ENCODE results near the gene WDR6.

The WDR6 gene

DNA sequence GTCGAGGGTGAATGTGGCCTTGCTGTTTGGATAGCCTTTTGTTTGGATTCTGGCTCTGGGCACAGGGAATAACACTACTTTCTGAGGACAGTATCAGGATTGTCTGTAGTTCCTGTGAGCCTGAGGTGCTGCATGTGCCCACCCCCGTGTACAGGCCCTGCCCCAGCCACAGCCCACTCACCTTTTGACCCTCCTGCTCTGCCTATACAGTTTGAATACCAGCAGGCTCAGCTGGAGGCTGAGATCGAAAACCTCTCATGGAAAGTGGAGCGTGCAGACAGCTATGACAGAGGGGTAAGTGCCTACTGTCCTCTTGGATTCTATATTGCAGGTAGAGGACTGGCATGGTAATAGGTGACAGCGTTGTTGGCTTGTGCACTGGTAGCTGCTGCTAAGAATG, 24.5 kb upstream of the WDR6 start:
- CTCF ChIA-PET: no interaction called here
- TF ChIP-seq, protein P1, sequence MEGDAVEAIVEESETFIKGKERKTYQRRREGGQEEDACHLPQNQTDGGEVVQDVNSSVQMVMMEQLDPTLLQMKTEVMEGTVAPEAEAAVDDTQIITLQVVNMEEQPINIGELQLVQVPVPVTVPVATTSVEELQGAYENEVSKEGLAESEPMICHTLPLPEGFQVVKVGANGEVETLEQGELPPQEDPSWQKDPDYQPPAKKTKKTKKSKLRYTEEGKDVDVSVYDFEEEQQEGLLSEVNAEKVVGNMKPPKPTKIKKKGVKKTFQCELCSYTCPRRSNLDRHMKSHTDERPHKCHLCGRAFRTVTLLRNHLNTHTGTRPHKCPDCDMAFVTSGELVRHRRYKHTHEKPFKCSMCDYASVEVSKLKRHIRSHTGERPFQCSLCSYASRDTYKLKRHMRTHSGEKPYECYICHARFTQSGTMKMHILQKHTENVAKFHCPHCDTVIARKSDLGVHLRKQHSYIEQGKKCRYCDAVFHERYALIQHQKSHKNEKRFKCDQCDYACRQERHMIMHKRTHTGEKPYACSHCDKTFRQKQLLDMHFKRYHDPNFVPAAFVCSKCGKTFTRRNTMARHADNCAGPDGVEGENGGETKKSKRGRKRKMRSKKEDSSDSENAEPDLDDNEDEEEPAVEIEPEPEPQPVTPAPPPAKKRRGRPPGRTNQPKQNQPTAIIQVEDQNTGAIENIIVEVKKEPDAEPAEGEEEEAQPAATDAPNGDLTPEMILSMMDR (conservative IDR thresholded peaks at IDR 0.05; ENCODE audit: low read depth): no peak
- POLR2A ChIA-PET (ENCODE audit: low non-redundant PET): no interaction called here

DNA sequence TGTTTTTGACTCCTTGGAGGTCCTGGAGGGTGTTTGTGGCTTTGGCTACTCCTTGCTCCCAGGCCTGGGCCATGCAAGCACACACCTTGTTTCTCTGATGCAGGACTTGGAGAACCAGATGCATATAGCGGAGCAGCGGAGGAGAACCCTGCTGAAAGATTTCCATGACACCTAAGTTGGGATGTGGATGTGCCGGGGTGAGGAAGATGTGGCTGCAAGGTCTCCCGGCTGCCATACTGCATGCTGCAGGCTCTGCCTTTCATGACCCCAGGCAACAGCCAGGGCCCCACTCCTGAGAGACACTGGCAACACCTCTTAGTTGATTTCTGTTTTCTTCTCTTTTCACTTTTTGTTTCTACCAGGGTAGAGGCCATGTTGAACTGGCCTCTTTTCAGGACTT, 24.1 kb upstream of the WDR6 start:
- no peak for DNase-seq (ENCODE audit: low spot score)
- POLR2A ChIA-PET (ENCODE audit: low non-redundant PET): no interaction called here
- TF ChIP-seq, protein P1 (conservative IDR thresholded peaks at IDR 0.05; ENCODE audit: low read depth): no peak
- peak overlapping the region; percentile 2; the same call in 1 of the 2 replicates for H3K27ac ChIP-seq
- CTCF ChIA-PET: no interaction called here

More for the DNA sequence above, 24.5 kb upstream of the WDR6 start:
- peak overlapping the region; percentile 2; the same call in 1 of the 2 replicates for H3K27ac ChIP-seq
- DNase-seq (ENCODE audit: low spot score): no peak

DNA sequence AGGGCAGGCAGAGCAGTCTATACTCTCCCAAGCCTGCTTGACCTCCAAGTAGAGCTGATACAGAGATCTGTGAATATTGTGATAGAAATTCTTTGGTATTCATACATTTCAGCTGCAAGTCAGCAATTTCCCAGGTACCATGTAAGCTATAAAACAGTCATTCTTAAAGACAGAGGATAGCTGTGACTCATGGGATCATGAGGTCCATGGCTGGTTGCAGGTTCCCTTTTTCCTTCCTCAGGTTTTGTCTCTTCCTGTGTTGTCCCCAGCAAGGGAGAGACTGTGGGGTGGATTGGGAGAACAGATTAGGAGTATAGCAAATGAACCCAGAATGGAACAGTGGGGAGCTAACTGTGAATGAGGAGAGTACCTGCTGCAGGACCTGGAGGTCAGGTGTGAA, 22.5 kb upstream of the WDR6 start:
- TF ChIP-seq, protein P1 (conservative IDR thresholded peaks at IDR 0.05; ENCODE audit: low read depth): no peak
- POLR2A ChIA-PET (ENCODE audit: low non-redundant PET): no interaction called here
- DNase-seq (ENCODE audit: low spot score): no peak
- peak overlapping the region; percentile 94 for H3K27ac ChIP-seq
- CTCF ChIA-PET: no interaction called here

DNA sequence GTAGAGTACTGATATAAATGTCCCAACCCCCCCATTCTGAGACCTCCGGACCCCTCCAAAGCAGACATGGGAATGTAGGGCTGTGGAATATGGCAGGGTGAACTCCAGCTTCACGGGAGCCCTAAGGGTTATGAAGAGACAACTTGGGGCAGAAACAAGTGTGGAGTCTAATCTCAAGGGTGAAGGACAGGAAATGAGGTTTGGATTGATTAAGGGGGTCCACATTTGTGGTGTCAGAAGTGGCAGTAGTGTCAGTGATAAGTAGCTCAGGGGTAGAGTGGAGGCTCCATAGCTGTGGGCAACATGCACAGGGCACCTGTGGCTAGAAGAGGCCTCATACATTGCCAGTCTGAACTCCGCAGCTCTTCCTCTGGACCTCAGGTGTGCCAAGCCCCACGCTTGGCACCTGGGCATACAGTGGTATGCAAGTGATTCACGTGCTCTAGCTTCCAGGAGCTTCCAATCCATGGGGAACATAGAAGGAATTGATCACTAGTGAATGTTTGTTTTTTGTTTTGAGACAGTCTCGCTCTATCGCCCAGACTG, 21.3 kb upstream of the WDR6 start:
- ChIA-PET CTCF (interaction anchor here (0.7 kb wide), 1 partner anchor 82 kb away, joined by 5 read pairs; no protein-coding TSS in a partner anchor), POLR2A (ENCODE audit: low non-redundant PET) (no interaction called here)
- TF ChIP-seq, protein P1 (conservative IDR thresholded peaks at IDR 0.05; ENCODE audit: low read depth): no peak
- DNase-seq (ENCODE audit: low spot score): no peak
- peak overlapping the region; percentile 94 for H3K27ac ChIP-seq

DNA sequence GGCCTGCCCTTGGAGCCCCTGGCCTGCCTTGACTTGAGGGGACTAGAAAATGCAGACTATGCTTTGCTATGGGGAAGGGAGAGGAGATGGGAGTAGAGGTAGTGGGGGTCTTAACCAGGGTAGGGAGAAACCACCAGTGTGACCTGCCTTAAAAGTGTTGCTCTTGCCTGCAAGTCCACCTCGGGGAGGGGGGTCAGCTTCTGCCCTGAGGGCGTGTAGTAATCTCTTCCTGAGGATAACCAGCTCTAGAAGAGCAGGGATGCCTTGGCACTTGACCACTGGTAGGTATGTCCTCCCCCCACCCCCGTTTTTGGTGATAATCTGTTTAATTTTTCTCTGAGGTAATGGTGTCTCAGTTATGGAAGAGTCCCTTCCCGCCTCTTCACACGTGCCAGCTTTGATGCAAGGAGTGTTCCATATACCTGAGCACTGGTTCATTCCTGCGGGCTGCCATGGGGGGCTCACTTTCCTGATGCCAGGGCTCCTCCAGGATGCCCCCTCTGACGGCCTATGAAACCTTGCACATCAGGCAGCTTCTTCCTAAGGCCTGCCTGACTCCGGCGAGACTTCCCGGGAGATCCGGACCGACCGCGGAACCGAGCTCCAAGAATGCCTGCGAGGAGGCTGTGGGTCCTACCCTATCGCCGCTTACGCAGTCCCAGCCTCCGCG, 17.9 kb upstream of the WDR6 start:
- POLR2A ChIA-PET (ENCODE audit: low non-redundant PET): interaction anchor here (0.7 to 1.3 kb wide), 3 partner anchors 18 to 31 kb away, joined by 3 read pairs; partner anchors contain the start of gene WDR6
- no peak for DNase-seq (ENCODE audit: low spot score)

More for the DNA sequence above, 17.9 kb upstream of the WDR6 start:
- H3K27ac ChIP-seq: peak overlapping the region; percentile 94
- CTCF ChIA-PET: interaction anchor here (0.5 to 1.2 kb wide), 3 partner anchors 9 to 43 kb away, joined by 3 read pairs; no protein-coding TSS in a partner anchor
- TF ChIP-seq, protein P1 (conservative IDR thresholded peaks at IDR 0.05; ENCODE audit: low read depth): no peak

Measured in RWPE1 (cell line).